A549 (cell line): Measurements from ENCODE around the gene ATP2A2. TPM values are rescaled to one million over a fixed set of nuclear protein-coding genes. Genes with fewer than 3 reads are reported as not detected.

ENCODE experiments used
- ATAC-seq, 2 experiments: fragments of 200-7000 bp in 1 of 2; fragments of >200 bp in 1 of 2; cut with Nextera tagmentation in 1 of 2; cut with Tn5 transposase in 1 of 2; 3 replicates each; pipeline versions ENCODE4 v1.8.0 to v1.9.1; 2018 to 2020; ENCODE audit warnings: mild to moderate bottlenecking in 1 of 2, moderate library complexity in 1 of 2
- CTCF ChIA-PET: fragments of 300-600 bp; sonication (Branson Sonifier 250); formaldehyde crosslinking; extraction: SDS; loops from one replicate; lab custom pipeline; 2021; ENCODE audit warnings: antibody characterized with exemption, inconsistent platforms; lab: Yijun Ruan, JAX
- POLR2A ChIA-PET: fragments of 350-600 bp; formaldehyde crosslinking; extraction: SDS; loops from one replicate; lab custom pipeline; 2021; ENCODE audit warnings: antibody characterized with exemption, inconsistent platforms; lab: Yijun Ruan, JAX
- DNase-seq, 2 experiments: peaks; one replicate each; pipeline versions ENCODE4 v3.0.0 to v3.0.0-alpha.2; 2011 to 2016; ENCODE audit warnings: low read depth in 1 of 2, low spot score in 1 of 2
- FAIRE-seq: peaks from 2 replicates; lab custom pipeline; 2011; peaks lifted over from hg19 to GRCh38; lab: Jason Lieb, UNC
- H3K27ac ChIP-seq, 2 experiments: fragments of >200 bp; sonication (Bioruptor Twin); formaldehyde crosslinking; 3 replicates each; pipeline ENCODE4 v1.5.1; 2016 to 2017
- H3K4me1 ChIP-seq: fragments of >200 bp; sonication (Bioruptor Twin); formaldehyde crosslinking; 3 replicates; pipeline ENCODE4 v1.6.1; 2016
- H3K4me2 ChIP-seq: fragments of >200 bp; sonication (Bioruptor Twin); formaldehyde crosslinking; 3 replicates; pipeline ENCODE4 v1.6.1; 2016
- H3K4me3 ChIP-seq: fragments of >200 bp; sonication (Bioruptor Twin); formaldehyde crosslinking; 3 replicates; pipeline ENCODE4 v1.5.1; 2016
- H3K9me3 ChIP-seq: fragments of >200 bp; sonication (Bioruptor Twin); formaldehyde crosslinking; 3 replicates; pipeline ENCODE4 v1.6.1; 2016
- CBX2 ChIP-seq: fragments of 200-600 bp; sonication (generic); IDR thresholded peaks from 2 replicates; pipeline ENCODE4 v1.6.1; 2016; ENCODE audit warnings: low read depth, mild to moderate bottlenecking, borderline replicate concordance
- CHD4 ChIP-seq: fragments of 200-600 bp; sonication (generic); IDR thresholded peaks from 2 replicates; pipeline ENCODE4 v1.6.1; 2016; ENCODE audit warnings: antibody characterized with exemption, mild to moderate bottlenecking, borderline replicate concordance
- E2F6 ChIP-seq: IDR thresholded peaks from 2 replicates; pipeline ENCODE4 v1.6.1; 2012; ENCODE audit warnings: low read depth, borderline replicate concordance
- EP300 ChIP-seq, 2 experiments: fragments of >200 bp; sonication (Bioruptor Twin); formaldehyde crosslinking; IDR thresholded peaks; 2 replicates in 1 of 2; 3 replicates in 1 of 2; pipeline ENCODE4 v1.6.1; 2016 to 2017
- FOSB ChIP-seq: fragments of 250-450 bp; sonication (Bioruptor Pico); IDR thresholded peaks from 2 replicates; pipeline ENCODE4 v1.5.0; 2020; ENCODE audit warnings: mild to moderate bottlenecking, moderate library complexity
- GATA3 ChIP-seq: IDR thresholded peaks from 2 replicates; pipeline ENCODE4 v1.6.1; 2012; ENCODE audit warnings: borderline replicate concordance
- MYC ChIP-seq: IDR thresholded peaks from 2 replicates; pipeline ENCODE4 v1.6.1; 2012; ENCODE audit warnings: mild to moderate bottlenecking, inconsistent platforms, low read length, improper control_type of control experiment, borderline replicate concordance
- RFX5 ChIP-seq: fragments of 450-650 bp; IDR thresholded peaks from 2 replicates; pipeline ENCODE4 v1.7.1; 2014; ENCODE audit warnings: antibody characterized with exemption, mild to moderate bottlenecking, moderate library complexity
- RNF2 ChIP-seq: fragments of 200-600 bp; sonication (generic); IDR thresholded peaks from 2 replicates; pipeline ENCODE4 v1.6.1; 2016; ENCODE audit warnings: low read depth, mild to moderate bottlenecking, antibody characterized with exemption, moderate library complexity, borderline replicate concordance
- WGBS: methylation state at CpG from one replicate; pipeline ENCODE4 v1.1.6; 2017; ENCODE audit errors: missing lambda C conversion rate; 5-methylcytosine and 5-hydroxymethylcytosine counted together
- polyA plus RNA-seq, 4 experiments: library from polyadenylated mRNA; depleted of rRNA in 3 of 4; stranded (reverse); fragments of >200 nt; fragmentation: RNase III in 1 of 4; extraction: RNeasy Plus Mini Kit Qiagen cat#74134 plus additional on column Dnase treatment in 1 of 4; gene quantifications; 2 replicates in 3 of 4; 3 replicates in 1 of 4; pipeline ENCODE4 v1.2.3, GENCODE V29; 2011 to 2017
- TF ChIP-seq, protein P1 (sequence below): fragments of 150-350 bp; IDR thresholded peaks from 2 replicates; pipeline ENCODE4 v1.6.1; 2014; ENCODE audit warnings: low read depth, mild to moderate bottlenecking, low read length
- TF ChIP-seq, protein P2 (sequence below): fragments of 250-450 bp; sonication (Bioruptor Pico); IDR thresholded peaks from 2 replicates; pipeline ENCODE4 v1.5.0; 2020; ENCODE audit warnings: low read depth, mild to moderate bottlenecking, moderate library complexity
- TF ChIP-seq, protein P3 (sequence below): fragments of 200-600 bp; sonication (generic); IDR thresholded peaks from 2 replicates; pipeline ENCODE4 v1.6.1; 2016; ENCODE audit warnings: antibody characterized with exemption, mild to moderate bottlenecking, moderate library complexity

The ATP2A2 gene
- polyA plus RNA-seq, 2 of the 4 experiments (the other 2 are of a cell fraction), result 342 to 415 TPM

DNA sequence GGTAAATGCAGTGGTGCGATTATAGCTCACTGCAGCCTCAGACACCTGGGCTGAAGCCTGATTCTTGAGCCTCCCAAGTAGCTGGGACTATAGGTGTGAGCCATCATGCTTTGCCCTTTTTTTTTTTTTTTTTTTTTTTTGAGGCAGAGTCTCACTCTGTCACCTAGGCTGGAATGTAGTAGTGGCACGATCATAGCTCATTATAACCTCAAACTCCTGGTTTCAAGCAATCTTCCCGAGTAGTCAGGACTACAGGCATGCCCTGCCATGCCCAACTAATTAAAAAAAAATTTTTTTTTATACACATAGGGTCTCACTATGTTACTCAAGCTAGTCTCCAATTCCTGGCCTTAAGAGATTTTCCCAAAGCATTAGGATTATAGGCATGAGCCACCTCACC, 6.9 kb downstream of the ATP2A2 start (continued):
- no peak for TF ChIP-seq CBX2
- no peak for TF ChIP-seq RFX5
- TF ChIP-seq, protein P1, sequence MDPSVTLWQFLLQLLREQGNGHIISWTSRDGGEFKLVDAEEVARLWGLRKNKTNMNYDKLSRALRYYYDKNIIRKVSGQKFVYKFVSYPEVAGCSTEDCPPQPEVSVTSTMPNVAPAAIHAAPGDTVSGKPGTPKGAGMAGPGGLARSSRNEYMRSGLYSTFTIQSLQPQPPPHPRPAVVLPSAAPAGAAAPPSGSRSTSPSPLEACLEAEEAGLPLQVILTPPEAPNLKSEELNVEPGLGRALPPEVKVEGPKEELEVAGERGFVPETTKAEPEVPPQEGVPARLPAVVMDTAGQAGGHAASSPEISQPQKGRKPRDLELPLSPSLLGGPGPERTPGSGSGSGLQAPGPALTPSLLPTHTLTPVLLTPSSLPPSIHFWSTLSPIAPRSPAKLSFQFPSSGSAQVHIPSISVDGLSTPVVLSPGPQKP, result no peak

DNA sequence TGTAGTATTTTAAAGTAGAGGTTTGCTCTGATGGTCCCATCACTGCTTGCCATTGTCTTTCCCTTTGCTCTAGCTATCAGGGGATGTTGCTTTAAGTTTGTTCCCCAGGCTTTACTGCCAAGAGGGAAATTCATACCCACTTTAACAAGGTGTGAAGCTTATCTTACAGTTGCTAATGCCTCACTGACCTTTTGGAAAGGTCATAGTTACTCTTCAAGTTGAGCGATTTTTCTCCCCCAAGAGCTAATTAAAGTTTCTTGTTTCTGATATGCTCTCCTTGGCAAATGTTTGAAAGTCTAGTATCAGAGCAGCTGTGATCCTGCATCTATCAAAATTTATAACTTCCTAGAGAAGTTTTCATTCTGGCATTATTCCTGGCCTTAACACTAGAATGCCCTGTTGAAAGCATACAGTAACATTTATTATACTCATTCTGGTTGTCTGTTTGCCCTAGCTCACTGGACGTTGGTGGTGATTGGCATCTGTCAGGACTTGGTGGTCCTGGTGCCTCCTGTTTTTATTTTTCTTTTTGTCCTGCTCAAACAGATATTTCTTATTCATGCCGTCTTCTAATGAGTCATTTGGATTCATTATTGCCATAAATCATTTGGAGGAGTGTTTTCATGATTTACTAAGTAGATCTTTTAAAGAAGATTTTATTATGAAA, 8.1 kb downstream of the ATP2A2 start:
- Histone ChIP-seq H3K9me3 (no peaks in the 10 kb centered on the region), H3K4me3 (no peak overlapping the region), H3K4me1 (peaks cover 55% of the 10 kb centered on the region), H3K27ac (peak overlapping the region in 1 of 2 experiments; percentile 58; a peak in 4 of 6 replicates), H3K4me2 (peak overlapping the region; percentile 89)
- DNase-seq (no peak), FAIRE-seq (no peak), ATAC-seq (peak; percentile 16 to 19; a peak in 2 of 6 replicates)
- ChIA-PET POLR2A (interaction anchor here (0.6 to 2.1 kb wide), 3 partner anchors 9 to 142 kb away, joined by 3 to 9 read pairs (median 4); partner anchors contain the start of gene ATP2A2), CTCF (interaction anchor here (1.0 to 1.7 kb wide), 3 partner anchors 65 to 188 kb away, joined by 3 to 8 read pairs (median 5); no protein-coding TSS in a partner anchor)
- TF ChIP-seq, protein P2, sequence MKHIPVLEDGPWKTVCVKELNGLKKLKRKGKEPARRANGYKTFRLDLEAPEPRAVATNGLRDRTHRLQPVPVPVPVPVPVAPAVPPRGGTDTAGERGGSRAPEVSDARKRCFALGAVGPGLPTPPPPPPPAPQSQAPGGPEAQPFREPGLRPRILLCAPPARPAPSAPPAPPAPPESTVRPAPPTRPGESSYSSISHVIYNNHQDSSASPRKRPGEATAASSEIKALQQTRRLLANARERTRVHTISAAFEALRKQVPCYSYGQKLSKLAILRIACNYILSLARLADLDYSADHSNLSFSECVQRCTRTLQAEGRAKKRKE (CRISPR knock-in tag), result no peak
- 33% methylated on average over 3 of the region's 3 CpGs for WGBS

GRCh38 chr12:110289711-110290078, 8.6 kb downstream of the ATP2A2 start:
- 54% methylated on average over 2 of the region's 2 CpGs for whole genome bisulfite sequencing
- Histone ChIP-seq H3K4me2 (peak overlapping the region; percentile 89; the same call in 2 of the 3 replicates), H3K9me3 (no peaks in the 10 kb centered on the region), H3K4me1 (peaks cover 56% of the 10 kb centered on the region), H3K27ac (no peak overlapping the region), H3K4me3 (no peak overlapping the region)
- CTCF ChIA-PET, result interaction anchor here (1.4 to 1.7 kb wide), 2 partner anchors 66 to 142 kb away, joined by 5 to 8 read pairs; no protein-coding TSS in a partner anchor
- TF ChIP-seq GATA3 (no peak), RNF2 (no peak)
- TF ChIP-seq, protein P3, sequence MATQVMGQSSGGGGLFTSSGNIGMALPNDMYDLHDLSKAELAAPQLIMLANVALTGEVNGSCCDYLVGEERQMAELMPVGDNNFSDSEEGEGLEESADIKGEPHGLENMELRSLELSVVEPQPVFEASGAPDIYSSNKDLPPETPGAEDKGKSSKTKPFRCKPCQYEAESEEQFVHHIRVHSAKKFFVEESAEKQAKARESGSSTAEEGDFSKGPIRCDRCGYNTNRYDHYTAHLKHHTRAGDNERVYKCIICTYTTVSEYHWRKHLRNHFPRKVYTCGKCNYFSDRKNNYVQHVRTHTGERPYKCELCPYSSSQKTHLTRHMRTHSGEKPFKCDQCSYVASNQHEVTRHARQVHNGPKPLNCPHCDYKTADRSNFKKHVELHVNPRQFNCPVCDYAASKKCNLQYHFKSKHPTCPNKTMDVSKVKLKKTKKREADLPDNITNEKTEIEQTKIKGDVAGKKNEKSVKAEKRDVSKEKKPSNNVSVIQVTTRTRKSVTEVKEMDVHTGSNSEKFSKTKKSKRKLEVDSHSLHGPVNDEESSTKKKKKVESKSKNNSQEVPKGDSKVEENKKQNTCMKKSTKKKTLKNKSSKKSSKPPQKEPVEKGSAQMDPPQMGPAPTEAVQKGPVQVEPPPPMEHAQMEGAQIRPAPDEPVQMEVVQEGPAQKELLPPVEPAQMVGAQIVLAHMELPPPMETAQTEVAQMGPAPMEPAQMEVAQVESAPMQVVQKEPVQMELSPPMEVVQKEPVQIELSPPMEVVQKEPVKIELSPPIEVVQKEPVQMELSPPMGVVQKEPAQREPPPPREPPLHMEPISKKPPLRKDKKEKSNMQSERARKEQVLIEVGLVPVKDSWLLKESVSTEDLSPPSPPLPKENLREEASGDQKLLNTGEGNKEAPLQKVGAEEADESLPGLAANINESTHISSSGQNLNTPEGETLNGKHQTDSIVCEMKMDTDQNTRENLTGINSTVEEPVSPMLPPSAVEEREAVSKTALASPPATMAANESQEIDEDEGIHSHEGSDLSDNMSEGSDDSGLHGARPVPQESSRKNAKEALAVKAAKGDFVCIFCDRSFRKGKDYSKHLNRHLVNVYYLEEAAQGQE, result no peak
- no peak for ATAC-seq
- no peak for FAIRE-seq
- DNase-seq, result no peak
- POLR2A ChIA-PET, result interaction anchor here (1.0 to 2.1 kb wide), 2 partner anchors 9 kb away, joined by 3 to 9 read pairs; partner anchors contain the start of gene ATP2A2

- DNase-seq (no peak), ATAC-seq (0 out of 6 replicates have a peak, but pooled peaks of 1 of the 2 experiments have one; percentile 3)
- WGBS, result 72% methylated on average over 5 of the region's 5 CpGs
- Histone ChIP-seq H3K27ac (peak overlapping the region in 1 of 2 experiments; percentile 13; a peak in 1 of 6 replicates), H3K4me1 (peaks cover 78% of the 10 kb centered on the region)
- TF ChIP-seq FOSB (CRISPR knock-in tag), result no peak
- TF ChIP-seq CHD4, result no peak
- no peak for TF ChIP-seq EP300 (IDR thresholded peaks at IDR 0.05)
- TF ChIP-seq MYC, result no peak
- TF ChIP-seq E2F6, result no peak
- TF ChIP-seq, all 56 proteins: peak for 0
- CTCF ChIA-PET, result interaction anchor here (0.9 to 2.1 kb wide), 7 partner anchors 8 to 149 kb away, joined by 3 to 6 read pairs (median 4); partner anchors contain the start of gene ARPC3
- POLR2A ChIA-PET, result no interaction called here
- no peaks in the 10 kb centered on the region for H3K9me3 ChIP-seq
- peak overlapping the region; percentile 17; the same call in 2 of the 3 replicates for H3K4me2 ChIP-seq
- no peak overlapping the region for H3K4me3 ChIP-seq
- FAIRE-seq, result no peak
These were observed 20.2 kb downstream of the ATP2A2 start for GRCh38 chr12:110301065-110301806.
